Measurements from ENCODE around the gene RADX. TPM values are rescaled to one million over a fixed set of nuclear protein-coding genes. Genes with fewer than 3 reads are reported as not detected.

The RADX gene
- total RNA-seq, 1 experiment from 2014 or later: 0.18 TPM

GRCh38 chrX:106698693-106699092, 86.9 kb downstream of the RADX start:
- Histone ChIP-seq H3K9me2 (replicated peaks; ENCODE audit: low read length) (no peaks in the 10 kb centered on the region), H4K20me1 (ENCODE audit: low read length) (no peaks in the 10 kb centered on the region), H3K4me1 (ENCODE audit: insufficient read depth, low read length) (no peaks in the 10 kb centered on the region), H3K27ac (ENCODE audit: low read length) (no peak overlapping the region), H3K9ac (ENCODE audit: low read length) (no peak overlapping the region), H3K36me3 (ENCODE audit: low read depth, low read length) (no peaks in the 10 kb centered on the region), H3K9me3 (ENCODE audit: low read length) (no peaks in the 10 kb centered on the region), H3K4me2 (ENCODE audit: low read length) (no peak overlapping the region), H2AFZ (ENCODE audit: low read length) (no peak overlapping the region), H3K27me3 (ENCODE audit: low read length) (peaks cover 7% of the 10 kb centered on the region; the same call in 1 of the 2 replicates), H3K79me2 (ENCODE audit: low read length) (no peaks in the 10 kb centered on the region), H3F3A (ENCODE audit: low read length, unreplicated experiment) (no peaks in the 10 kb centered on the region), H3K4me3 (ENCODE audit: low read length) (no peak overlapping the region)
- intact Hi-C loops (cut with micrococcal nuclease): no loop called here
- ATAC-seq (no peak), DNase-seq (no peak)
- no peak for TF ChIP-seq EZH2 (IDR thresholded peaks at IDR 0.05; ENCODE audit: low read length, unreplicated experiment)
- no peak for TF ChIP-seq EZH2phosphoT487 (IDR thresholded peaks at IDR 0.05; ENCODE audit: borderline replicate concordance, low read length)
- TF ChIP-seq CTCF (conservative IDR thresholded peaks at IDR 0.05; ENCODE audit: low read depth, low read length): no peak
- ChIA-PET POLR2A (ENCODE audit: unreplicated experiment) (no interaction called here), CTCF (no interaction called here)
- BruUV-seq (replicated peaks): no TSS peak

- intact Hi-C loops (cut with micrococcal nuclease): no loop called here
- no peaks in the 10 kb centered on the region for H3K36me3 ChIP-seq (ENCODE audit: low read depth, low read length)
These were observed 90.9 kb downstream of the RADX start for GRCh38 chrX:106702636-106703035.

More at GRCh38 chrX:106702636-106703035, 90.9 kb downstream of the RADX start:
- BruUV-seq (replicated peaks): no TSS peak
- Histone ChIP-seq H3K4me3 (ENCODE audit: low read length) (no peak overlapping the region), H3K27me3 (ENCODE audit: low read length) (no peaks in the 10 kb centered on the region), H3F3A (ENCODE audit: low read length, unreplicated experiment) (no peaks in the 10 kb centered on the region), H3K4me1 (ENCODE audit: insufficient read depth, low read length) (peaks cover 2% of the 10 kb centered on the region), H2AFZ (ENCODE audit: low read length) (no peak overlapping the region), H3K27ac (ENCODE audit: low read length) (no peak overlapping the region), H3K4me2 (ENCODE audit: low read length) (no peak overlapping the region), H3K9me2 (replicated peaks; ENCODE audit: low read length) (no peaks in the 10 kb centered on the region), H3K79me2 (ENCODE audit: low read length) (no peaks in the 10 kb centered on the region), H4K20me1 (ENCODE audit: low read length) (no peaks in the 10 kb centered on the region), H3K9me3 (ENCODE audit: low read length) (no peaks in the 10 kb centered on the region), H3K9ac (ENCODE audit: low read length) (no peak overlapping the region)
- CTCF ChIA-PET: no interaction called here
- TF ChIP-seq EZH2 (IDR thresholded peaks at IDR 0.05; ENCODE audit: low read length, unreplicated experiment): no peak
- TF ChIP-seq CTCF (conservative IDR thresholded peaks at IDR 0.05; ENCODE audit: low read depth, low read length): no peak
- no peak for TF ChIP-seq EZH2phosphoT487 (IDR thresholded peaks at IDR 0.05; ENCODE audit: borderline replicate concordance, low read length)
- POLR2A ChIA-PET (ENCODE audit: unreplicated experiment): no interaction called here
- DNase-seq (no peak), ATAC-seq (no peak)
